ELF-1 (cell line): ENCODE measurements around the gene GMDS.

ENCODE experiments used
- DNase-seq: peaks from one replicate; pipeline ENCODE4 v3.0.0-alpha.2; 2016; ENCODE audit warnings: low read depth, low spot score

GMDS gene

GRCh38 chr6:1574890-1575209 lies 670.6 kb downstream of the GMDS start:
- peak; percentile 82 for DNase-seq

DNA sequence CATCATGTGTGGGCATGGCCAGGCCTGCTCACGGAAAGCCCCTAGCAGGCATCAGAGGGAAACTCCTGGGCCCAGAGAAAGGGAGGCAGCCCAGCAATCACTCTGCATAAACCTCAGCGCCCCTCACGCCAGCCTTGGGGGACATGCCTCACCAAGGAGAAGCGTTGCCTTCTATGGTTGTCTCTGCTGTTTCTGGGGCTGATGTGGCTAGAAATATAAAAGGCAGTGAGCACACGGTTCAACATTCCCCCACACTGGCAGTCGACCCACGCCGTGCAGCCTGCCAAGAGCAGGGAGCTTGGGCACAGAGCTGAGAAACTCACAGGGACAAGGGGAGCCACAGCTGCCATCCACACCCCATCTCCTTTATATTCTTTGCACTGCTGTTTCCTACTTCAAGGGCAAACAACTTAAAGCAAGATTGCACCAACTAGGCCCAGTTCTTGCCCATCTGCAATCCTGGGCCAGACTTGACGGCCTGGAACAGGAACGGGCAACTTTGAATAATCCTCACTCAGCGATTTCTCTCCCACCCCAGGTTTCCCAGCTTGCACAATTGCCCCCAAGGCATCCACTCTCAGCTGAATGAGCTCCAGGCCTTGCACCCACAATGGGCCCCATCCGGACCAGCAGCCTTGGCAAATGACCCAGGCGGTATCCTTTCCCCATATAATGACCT lies 671.2 kb downstream of the GMDS start:
- peak; percentile 70 for DNase-seq
